Activated CD4-positive, alpha-beta T cell treated with anti-CD3 and anti-CD28 coated beads, Interleukin-2, amount 10 ng/mL, durations not matched to agents 7 days and 5 days (primary cell): ENCODE data around the gene XPNPEP2. TPM values are rescaled to one million over a fixed set of nuclear protein-coding genes. Genes with fewer than 3 reads are reported as not detected.

ENCODE experiments used
- CTCF ChIA-PET: fragments of 350-600 bp; sonication (Branson Sonifier 250); formaldehyde crosslinking; loops from one replicate; lab custom pipeline; 2021; ENCODE audit warnings: antibody characterized with exemption; lab: Charles Lee
- POLR2A ChIA-PET: fragments of 350-600 bp; sonication (Branson Sonifier 250); formaldehyde crosslinking; loops from one replicate; lab custom pipeline; 2021; ENCODE audit warnings: antibody characterized with exemption; lab: Charles Lee
- DNase-seq: peaks from one replicate; pipeline ENCODE4 v3.0.0-alpha.2; 2020
- H3K27ac Mint-ChIP-seq: one replicate; pipeline ENCODE4 v1.8.0; 2021; ENCODE audit warnings: mild to moderate bottlenecking, moderate library complexity, mixed read lengths
- H3K27me3 Mint-ChIP-seq: one replicate; pipeline ENCODE4 v1.8.0; 2021; ENCODE audit warnings: mixed read lengths
- H3K36me3 Mint-ChIP-seq: one replicate; pipeline ENCODE4 v1.8.0; 2021; ENCODE audit warnings: low read depth, mixed read lengths
- H3K4me1 Mint-ChIP-seq: one replicate; pipeline ENCODE4 v1.8.0; 2021; ENCODE audit warnings: mixed read lengths
- H3K4me3 Mint-ChIP-seq: one replicate; pipeline ENCODE4 v1.8.0; 2021; ENCODE audit warnings: mild to moderate bottlenecking, moderate library complexity, mixed read lengths
- H3K9me3 Mint-ChIP-seq: one replicate; pipeline ENCODE4 v1.8.0; 2021; ENCODE audit warnings: mixed read lengths
- total RNA-seq, 2 experiments: library from RNA; stranded (reverse); gene quantifications; one replicate each; pipeline ENCODE4 v1.2.3, GENCODE V29; 2021

The XPNPEP2 gene
- total RNA-seq, 2 experiments from 2014 or later: 1.1 to 1.3 TPM

GRCh38 chrX:129743821-129744220 is 5.0 kb downstream of the XPNPEP2 start:
- Mint-ChIP-seq H3K4me3 (peak overlapping the region; percentile 9), H3K9me3 (no peaks in the 10 kb centered on the region), H3K27me3 (no peaks in the 10 kb centered on the region), H3K36me3 (no peaks in the 10 kb centered on the region), H3K27ac (peak overlapping the region; percentile 93), H3K4me1 (peaks cover 55% of the 10 kb centered on the region)
- no peak for DNase-seq
- CTCF ChIA-PET: interaction anchor here (0.8 to 1.1 kb wide), 4 partner anchors 9 to 38 kb away, joined by 3 to 5 read pairs (median 3); no protein-coding TSS in a partner anchor
- POLR2A ChIA-PET: no interaction called here

DNA sequence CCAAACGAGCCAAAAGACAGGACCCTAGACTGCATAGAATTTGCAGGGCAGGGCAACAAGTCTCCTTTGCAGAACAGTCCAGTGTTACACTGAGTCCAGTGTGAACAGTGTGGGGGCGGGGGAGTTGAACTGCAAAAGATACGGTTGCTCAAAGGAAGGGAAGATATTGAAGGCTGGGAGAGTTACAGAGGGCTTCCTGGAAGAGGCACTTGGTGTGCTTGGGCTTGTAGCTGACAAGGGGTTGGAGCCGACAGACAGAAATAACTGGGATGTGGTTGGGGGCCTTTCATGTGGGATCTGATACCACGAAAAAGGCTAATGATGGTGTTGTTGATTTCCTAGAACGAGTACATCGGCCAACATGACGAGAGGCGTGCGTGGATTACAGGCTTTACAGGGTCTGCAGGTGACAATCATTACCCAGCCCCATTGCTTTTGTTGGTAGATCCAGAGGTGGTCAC is 6.1 kb downstream of the XPNPEP2 start:
- POLR2A ChIA-PET: no interaction called here
- Mint-ChIP-seq H3K4me3 (peak overlapping the region; percentile 40), H3K4me1 (peaks cover 51% of the 10 kb centered on the region), H3K36me3 (no peaks in the 10 kb centered on the region), H3K27ac (peak overlapping the region; percentile 89), H3K9me3 (no peaks in the 10 kb centered on the region), H3K27me3 (no peaks in the 10 kb centered on the region)
- CTCF ChIA-PET: interaction anchor here (0.6 to 1.8 kb wide), 6 partner anchors 8 to 37 kb away, joined by 3 to 4 read pairs (median 3); no protein-coding TSS in a partner anchor
- peak; percentile 55 for DNase-seq

- Mint-ChIP-seq H3K4me1 (peaks cover 50% of the 10 kb centered on the region), H3K27me3 (no peaks in the 10 kb centered on the region), H3K36me3 (no peaks in the 10 kb centered on the region), H3K4me3 (no peak overlapping the region), H3K9me3 (no peaks in the 10 kb centered on the region), H3K27ac (no peak overlapping the region)
- CTCF ChIA-PET: interaction anchor here (0.8 to 1.8 kb wide), 5 partner anchors 9 to 37 kb away, joined by 3 to 5 read pairs (median 4); partner anchors contain the start of gene SASH3
- POLR2A ChIA-PET: no interaction called here
- no peak for DNase-seq
Observed at GRCh38 chrX:129746557-129747470, 8.0 kb downstream of the XPNPEP2 start.

- no peaks in the 10 kb centered on the region for H3K9me3 Mint-ChIP-seq
- no peak for DNase-seq
- H3K27me3 Mint-ChIP-seq: no peaks in the 10 kb centered on the region
- H3K27ac Mint-ChIP-seq: no peak overlapping the region
- peaks cover 47% of the 10 kb centered on the region for H3K4me1 Mint-ChIP-seq
- H3K36me3 Mint-ChIP-seq: no peaks in the 10 kb centered on the region
- ChIA-PET POLR2A (no interaction called here), CTCF (interaction anchor here (1.0 kb wide), 1 partner anchor 36 kb away, joined by 4 read pairs; no protein-coding TSS in a partner anchor)
- no peak overlapping the region for H3K4me3 Mint-ChIP-seq
Observed at GRCh38 chrX:129747533-129747932, 8.8 kb downstream of the XPNPEP2 start.

DNA sequence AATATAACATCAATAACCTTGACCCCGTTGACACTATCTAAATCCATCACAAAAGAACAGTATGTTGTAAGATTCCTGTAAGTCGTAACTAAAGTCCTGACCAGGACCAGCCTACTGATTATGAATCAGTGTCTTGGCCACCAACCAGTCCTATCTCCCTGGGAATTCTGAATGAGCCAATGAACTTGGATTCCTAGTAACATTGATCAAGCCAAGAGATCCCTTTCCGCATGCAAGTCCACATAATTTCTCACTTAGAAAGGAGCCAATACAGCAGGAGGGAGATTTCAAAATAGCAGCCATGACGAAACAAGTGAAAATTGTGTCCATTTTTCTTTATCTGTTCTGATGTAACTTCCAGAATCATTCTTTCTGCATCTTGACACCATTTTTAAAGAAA is 9.5 kb downstream of the XPNPEP2 start:
- ChIA-PET CTCF (no interaction called here), POLR2A (no interaction called here)
- H3K9me3 Mint-ChIP-seq: no peaks in the 10 kb centered on the region
- H3K4me1 Mint-ChIP-seq: peaks cover 44% of the 10 kb centered on the region
- no peak for DNase-seq
- no peak overlapping the region for H3K4me3 Mint-ChIP-seq
- H3K36me3 Mint-ChIP-seq: no peaks in the 10 kb centered on the region
- H3K27me3 Mint-ChIP-seq: no peaks in the 10 kb centered on the region
- no peak overlapping the region for H3K27ac Mint-ChIP-seq

GRCh38 chrX:129749069-129749468 is 10.3 kb downstream of the XPNPEP2 start:
- no peaks in the 10 kb centered on the region for H3K27me3 Mint-ChIP-seq
- no peak overlapping the region for H3K27ac Mint-ChIP-seq
- no peaks in the 10 kb centered on the region for H3K9me3 Mint-ChIP-seq
- POLR2A ChIA-PET: no interaction called here
- CTCF ChIA-PET: no interaction called here
- H3K36me3 Mint-ChIP-seq: no peaks in the 10 kb centered on the region
- no peak overlapping the region for H3K4me3 Mint-ChIP-seq
- H3K4me1 Mint-ChIP-seq: peaks cover 44% of the 10 kb centered on the region
- DNase-seq: no peak

DNA sequence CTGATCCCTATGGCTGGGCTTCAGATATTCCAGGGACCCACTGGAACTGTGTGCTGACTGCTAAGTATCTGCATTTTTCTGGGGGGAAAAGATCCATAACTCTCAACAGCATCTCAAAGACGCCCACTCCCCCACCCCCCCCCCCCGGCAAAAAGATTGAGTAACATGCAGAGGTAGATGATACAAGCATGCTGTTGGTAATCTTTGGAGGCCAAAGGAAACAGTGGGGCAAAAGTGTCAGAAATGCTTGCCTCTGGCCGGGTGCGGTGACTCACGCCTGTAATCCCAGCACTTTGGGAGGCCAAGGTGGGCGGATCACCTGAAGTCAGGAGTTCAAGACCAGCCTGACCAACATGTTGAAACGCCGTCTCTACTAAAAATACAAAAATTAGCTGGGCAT is 12.2 kb downstream of the XPNPEP2 start:
- no peak overlapping the region for H3K27ac Mint-ChIP-seq
- no peak for DNase-seq
- no peaks in the 10 kb centered on the region for H3K36me3 Mint-ChIP-seq
- H3K9me3 Mint-ChIP-seq: no peaks in the 10 kb centered on the region
- peaks cover 41% of the 10 kb centered on the region for H3K4me1 Mint-ChIP-seq
- CTCF ChIA-PET: no interaction called here
- H3K4me3 Mint-ChIP-seq: no peak overlapping the region
- no peaks in the 10 kb centered on the region for H3K27me3 Mint-ChIP-seq
- POLR2A ChIA-PET: no interaction called here

- no peak for DNase-seq
- no peaks in the 10 kb centered on the region for H3K27me3 Mint-ChIP-seq
- H3K4me1 Mint-ChIP-seq: peaks cover 59% of the 10 kb centered on the region
- ChIA-PET POLR2A (interaction anchor here (0.6 kb wide), 1 partner anchor 24 kb away, joined by 3 read pairs; no protein-coding TSS in a partner anchor), CTCF (interaction anchor here (0.6 to 2.0 kb wide), 9 partner anchors 11 to 150 kb away, joined by 3 to 4 read pairs (median 3); no protein-coding TSS in a partner anchor)
- H3K4me3 Mint-ChIP-seq: peak overlapping the region; percentile 4
- no peaks in the 10 kb centered on the region for H3K9me3 Mint-ChIP-seq
- peak overlapping the region; percentile 90 for H3K27ac Mint-ChIP-seq
- no peaks in the 10 kb centered on the region for H3K36me3 Mint-ChIP-seq
Observed at GRCh38 chrX:129754056-129755024, 15.6 kb downstream of the XPNPEP2 start.

DNA sequence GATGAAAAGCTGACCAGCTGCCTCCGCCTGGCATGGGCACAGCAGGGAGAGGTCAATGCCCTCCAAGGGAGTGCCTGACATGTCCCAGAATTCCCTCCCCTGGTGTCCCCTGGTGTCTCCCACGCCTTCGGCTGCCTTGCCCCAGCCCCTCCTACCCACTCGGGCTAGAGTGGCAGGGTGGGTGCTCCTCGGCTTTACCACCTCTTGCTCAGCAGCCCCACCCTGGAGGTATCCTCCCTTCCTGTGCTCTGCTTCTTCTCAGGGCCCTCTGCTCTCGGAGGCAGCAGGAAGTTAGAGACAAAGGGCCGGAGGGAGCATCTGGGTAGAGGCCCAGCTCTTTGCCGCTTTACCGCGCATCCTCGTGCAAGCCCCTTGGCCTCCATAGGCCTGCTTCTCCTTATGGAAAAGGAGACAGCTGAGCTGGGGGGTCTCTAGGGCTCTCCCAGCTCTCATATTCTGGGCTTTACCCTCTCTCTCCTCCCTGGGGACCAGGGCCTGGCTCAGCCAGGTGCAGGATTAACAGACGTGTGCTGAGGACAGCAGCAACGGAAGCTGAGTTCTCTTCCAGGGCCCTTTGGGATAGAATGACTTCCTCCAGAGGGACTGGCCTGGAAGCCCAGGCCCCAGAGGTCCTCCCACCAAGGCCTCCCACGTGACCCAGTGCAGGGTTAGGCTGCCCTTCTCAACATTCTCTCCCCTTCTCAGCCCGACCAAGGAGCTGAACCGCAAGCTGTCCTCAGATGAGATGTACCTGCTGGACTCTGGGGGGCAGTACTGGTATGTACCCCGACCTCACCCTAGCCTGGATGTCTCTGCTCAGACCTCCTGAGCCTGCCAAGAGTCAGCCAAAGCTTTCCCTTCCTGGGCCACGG is 17.2 kb downstream of the XPNPEP2 start:
- CTCF ChIA-PET: interaction anchor here (0.8 to 2.0 kb wide), 7 partner anchors 10 to 78 kb away, joined by 3 to 9 read pairs (median 4); partner anchors contain the start of gene SASH3
- peak; percentile 49 for DNase-seq
- Mint-ChIP-seq H3K27ac (peak overlapping the region; percentile 90), H3K9me3 (no peaks in the 10 kb centered on the region), H3K4me3 (peak overlapping the region; percentile 64), H3K4me1 (peaks cover 76% of the 10 kb centered on the region), H3K36me3 (no peaks in the 10 kb centered on the region), H3K27me3 (no peaks in the 10 kb centered on the region)
- POLR2A ChIA-PET: interaction anchor here (1.4 kb wide), 1 partner anchor 25 kb away, joined by 7 read pairs; no protein-coding TSS in a partner anchor

GRCh38 chrX:129759576-129760061 is 20.8 kb downstream of the XPNPEP2 start:
- Mint-ChIP-seq H3K4me1 (peaks cover 72% of the 10 kb centered on the region), H3K27ac (peak overlapping the region; percentile 90)

GRCh38 chrX:129760155-129760554 is 21.4 kb downstream of the XPNPEP2 start:
- Mint-ChIP-seq H3K9me3 (no peaks in the 10 kb centered on the region), H3K27me3 (no peaks in the 10 kb centered on the region), H3K27ac (peak overlapping the region; percentile 90), H3K4me1 (peaks cover 67% of the 10 kb centered on the region), H3K4me3 (peak overlapping the region; percentile 31), H3K36me3 (peaks cover 7% of the 10 kb centered on the region)
- ChIA-PET CTCF (interaction anchor here (1.0 to 2.3 kb wide), 8 partner anchors 8 to 25 kb away, joined by 3 to 12 read pairs (median 5); partner anchors contain the start of gene SASH3), POLR2A (interaction anchor here (0.6 to 1.5 kb wide), 3 partner anchors 20 to 73 kb away, joined by 3 to 4 read pairs (median 3); partner anchors contain the start of gene SASH3)
- no peak for DNase-seq

More at GRCh38 chrX:129759576-129760061, 20.8 kb downstream of the XPNPEP2 start:
- Mint-ChIP-seq H3K27me3 (no peaks in the 10 kb centered on the region), H3K36me3 (peaks cover 7% of the 10 kb centered on the region), H3K4me3 (peak overlapping the region; percentile 31), H3K9me3 (no peaks in the 10 kb centered on the region)
- peak; percentile 68 for DNase-seq
- ChIA-PET POLR2A (interaction anchor here (0.6 to 1.5 kb wide), 3 partner anchors 20 to 73 kb away, joined by 3 to 4 read pairs (median 3); partner anchors contain the start of gene SASH3), CTCF (interaction anchor here (0.8 to 2.3 kb wide), 8 partner anchors 9 to 23 kb away, joined by 3 to 12 read pairs (median 5); partner anchors contain the start of gene SASH3)
